Gastrocnemius medialis (tissue), 4 donors: Measurements from ENCODE around the gene PLEKHH3.
"Not testable (repeated sequence)": the region's sequence is repeated elsewhere in the genome, so short reads cannot be mapped to it uniquely, and the experiment has no call there.

Experiments
- CTCF ChIP-seq, 5 experiments: fragments of 450-650 bp in 3 of 5; fragments of 200-600 bp in 2 of 5; sonication (generic) in 2 of 5; IDR thresholded peaks in 4 of 5; conservative IDR thresholded peaks in 1 of 5; 1 replicate in 4 of 5; 2 replicates in 1 of 5; pipeline ENCODE4 v1.5.1; 2016 to 2019; ENCODE audit warnings: antibody characterized with exemption in 5 of 5, mild to moderate bottlenecking in 3 of 5, moderate library complexity in 3 of 5
- POLR2A ChIP-seq, 2 donors: fragments of 450-650 bp; IDR thresholded peaks; one replicate each; pipeline ENCODE4 v1.6.1; 2017; ENCODE audit warnings: antibody characterized with exemption in 2 of 2, mild to moderate bottlenecking in 2 of 2, moderate library complexity in 2 of 2

- TF ChIP-seq CTCF (IDR thresholded peaks at IDR 0.05 in 4 of 5, conservative IDR thresholded peaks at IDR 0.05 in 1 of 5); POLR2A (IDR thresholded peaks at IDR 0.05): not testable (repeated sequence)
These were observed 16.9 kb downstream of the PLEKHH3 start for GRCh38 chr17:42659932-42660274.
